ENCODE results near the gene S100A11. TPM values are rescaled to one million over a fixed set of nuclear protein-coding genes. Genes with fewer than 3 reads are reported as not detected.
A peak's percentile ranks its signal among the peaks of the same experiment; 100 is the strongest.

S100A11 gene
- total RNA-seq, 2 experiments from 2014 or later = 27.1 TPM; not detected in 1

- H3K9me2 ChIP-seq (ENCODE audit: insufficient read depth, low read length) = no peaks in the 10 kb centered on the region
- TF ChIP-seq EZH2phosphoT487 (IDR thresholded peaks at IDR 0.05; ENCODE audit: borderline replicate concordance, low read depth, low read length) = no peak
- ChIA-PET CTCF (ENCODE audit: unreplicated experiment) (interaction anchor here (1.1 kb wide), 1 partner anchor 11 kb away, joined by 3 read pairs; no protein-coding TSS in a partner anchor), POLR2A (interaction anchor here (0.6 to 5.7 kb wide), 5 partner anchors 9 to 128 kb away, joined by 3 to 38 read pairs (median 4); no protein-coding TSS in a partner anchor)
- intact Hi-C loops (cut with micrococcal nuclease; ENCODE audit: unreplicated experiment) = no loop called here
- H2AFZ ChIP-seq (ENCODE audit: low read length) = peak overlapping the region; percentile 100
- H3K4me3 ChIP-seq (ENCODE audit: low read depth, low read length, poor library complexity, severe bottlenecking) = no peak overlapping the region
- H3K79me2 ChIP-seq (ENCODE audit: insufficient read depth, low read depth, low read length) = no peaks in the 10 kb centered on the region
- no TSS peak for BruUV-seq (replicated peaks)
- DNase-seq (ENCODE audit: low spot score) = no peak
- H3K27ac ChIP-seq (ENCODE audit: low read depth, low read length, poor library complexity, severe bottlenecking) = peak overlapping the region; percentile 50
- no peaks in the 10 kb centered on the region for H4K20me1 ChIP-seq (ENCODE audit: insufficient read depth, low read length)
- peak overlapping the region; percentile 38; the same call in 1 of the 2 replicates for H3K4me2 ChIP-seq (ENCODE audit: low read length)
- no peaks in the 10 kb centered on the region for H3K36me3 ChIP-seq (ENCODE audit: insufficient read depth, low read length)
- H3K4me1 ChIP-seq (ENCODE audit: insufficient read depth, low read length, poor library complexity, severe bottlenecking) = peaks cover 29% of the 10 kb centered on the region
- no peaks in the 10 kb centered on the region for H3K9me3 ChIP-seq (ENCODE audit: low read length)
These were observed 2.5 kb downstream of the S100A11 start for GRCh38 chr1:152034324-152034653.

- no peak overlapping the region for H3K27ac ChIP-seq (ENCODE audit: low read depth, low read length, poor library complexity, severe bottlenecking)
- H3K79me2 ChIP-seq (ENCODE audit: insufficient read depth, low read depth, low read length) = no peaks in the 10 kb centered on the region
- no peak overlapping the region for H2AFZ ChIP-seq (ENCODE audit: low read length)
- no peaks in the 10 kb centered on the region for H3K9me3 ChIP-seq (ENCODE audit: low read length)
- no peak for DNase-seq (ENCODE audit: low spot score)
- TF ChIP-seq EZH2phosphoT487 (IDR thresholded peaks at IDR 0.05; ENCODE audit: borderline replicate concordance, low read depth, low read length) (no peak), CTCF (conservative IDR thresholded peaks at IDR 0.05; ENCODE audit: low read length) (no peak)
- POLR2A ChIA-PET = interaction anchor here (1.0 kb wide), 1 partner anchor 17 kb away, joined by 3 read pairs; no protein-coding TSS in a partner anchor
- no peaks in the 10 kb centered on the region for H3K36me3 ChIP-seq (ENCODE audit: insufficient read depth, low read length)
- CTCF ChIA-PET (ENCODE audit: unreplicated experiment) = no interaction called here
- intact Hi-C loops (cut with micrococcal nuclease; ENCODE audit: unreplicated experiment) = no loop called here
- no peak overlapping the region for H3K4me3 ChIP-seq (ENCODE audit: low read depth, low read length, poor library complexity, severe bottlenecking)
- no peak overlapping the region for H3K4me2 ChIP-seq (ENCODE audit: low read length)
- BruUV-seq (replicated peaks) = no TSS peak
- H3K4me1 ChIP-seq (ENCODE audit: insufficient read depth, low read length, poor library complexity, severe bottlenecking) = peaks cover 9% of the 10 kb centered on the region
- H4K20me1 ChIP-seq (ENCODE audit: insufficient read depth, low read length) = no peaks in the 10 kb centered on the region
- no peaks in the 10 kb centered on the region for H3K9me2 ChIP-seq (ENCODE audit: insufficient read depth, low read length)
These were observed 6.9 kb downstream of the S100A11 start for GRCh38 chr1:152029929-152030211.

DNA sequence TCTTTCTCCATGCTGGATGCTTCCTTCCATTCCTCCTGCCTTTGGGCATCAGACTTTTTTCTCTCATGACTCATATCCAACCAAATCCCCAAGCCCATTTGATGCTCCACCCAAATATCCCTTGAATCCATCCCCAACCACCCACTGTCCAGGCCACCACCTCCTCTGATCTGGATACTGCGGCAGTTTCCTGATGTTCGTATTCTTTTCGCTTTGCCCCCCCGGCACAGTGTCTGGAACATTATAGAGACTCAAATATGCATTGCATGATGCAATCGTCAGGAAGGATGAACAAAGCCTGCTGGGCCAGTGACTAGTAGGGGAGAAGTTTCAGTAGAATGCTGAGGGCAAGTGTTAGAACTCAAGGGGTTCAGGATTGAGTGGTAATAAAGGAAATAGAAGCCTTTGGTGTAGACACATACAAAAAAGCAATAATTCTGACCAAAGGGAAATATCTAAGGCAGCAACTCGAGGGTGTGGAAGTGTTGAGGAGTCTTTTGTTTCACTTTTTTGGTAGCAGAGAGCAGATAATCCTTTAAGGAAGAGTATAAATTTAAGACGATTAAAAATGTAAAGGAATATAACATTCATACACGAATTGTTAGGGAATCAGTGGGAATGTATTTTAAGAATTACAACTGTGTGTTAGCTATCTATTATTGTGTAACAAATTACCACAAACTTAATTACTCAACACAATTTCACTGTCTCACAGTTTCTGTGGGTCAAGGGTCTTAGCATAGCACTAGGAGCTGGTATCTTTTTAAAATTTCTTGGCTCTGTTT, 7.5 kb downstream of the S100A11 start:
- H3K4me1 ChIP-seq (ENCODE audit: insufficient read depth, low read length, poor library complexity, severe bottlenecking) = peaks cover 4% of the 10 kb centered on the region
- H3K9me2 ChIP-seq (ENCODE audit: insufficient read depth, low read length) = no peaks in the 10 kb centered on the region
- ChIA-PET POLR2A (interaction anchor here (1.0 kb wide), 1 partner anchor 18 kb away, joined by 3 read pairs; no protein-coding TSS in a partner anchor), CTCF (ENCODE audit: unreplicated experiment) (no interaction called here)
- no peaks in the 10 kb centered on the region for H3K79me2 ChIP-seq (ENCODE audit: insufficient read depth, low read depth, low read length)
- H3K4me3 ChIP-seq (ENCODE audit: low read depth, low read length, poor library complexity, severe bottlenecking) = no peak overlapping the region
- DNase-seq (ENCODE audit: low spot score) = peak; percentile 15
- intact Hi-C loops (cut with micrococcal nuclease; ENCODE audit: unreplicated experiment) = no loop called here
- H4K20me1 ChIP-seq (ENCODE audit: insufficient read depth, low read length) = no peaks in the 10 kb centered on the region
- no TSS peak for BruUV-seq (replicated peaks)
- no peak overlapping the region for H3K27ac ChIP-seq (ENCODE audit: low read depth, low read length, poor library complexity, severe bottlenecking)
- H3K9me3 ChIP-seq (ENCODE audit: low read length) = no peaks in the 10 kb centered on the region
- TF ChIP-seq EZH2phosphoT487 (IDR thresholded peaks at IDR 0.05; ENCODE audit: borderline replicate concordance, low read depth, low read length) = no peak
- no peaks in the 10 kb centered on the region for H3K36me3 ChIP-seq (ENCODE audit: insufficient read depth, low read length)
- H3K4me2 ChIP-seq (ENCODE audit: low read length) = no peak overlapping the region
- no peak overlapping the region for H2AFZ ChIP-seq (ENCODE audit: low read length)

Data from OCI-LY7 (cell line).